Astrocyte of the spinal cord (primary cell): Measurements from ENCODE around the gene ANP32E.
"Not testable (repeated sequence)": the region's sequence is repeated elsewhere in the genome, so short reads cannot be mapped to it uniquely, and the experiment has no call there.

Experiments
- DNase-seq: peaks from one replicate; pipeline ENCODE4 v3.0.0; 2011; ENCODE audit warnings: low read depth, low spot score
- H3K4me3 ChIP-seq: 2 replicates; pipeline ENCODE4 v1.5.1; 2011; ENCODE audit warnings: low read depth, mild to moderate bottlenecking, low read length, moderate library complexity
- CTCF ChIP-seq: IDR thresholded peaks from 2 replicates; pipeline ENCODE4 v1.5.1; 2012; ENCODE audit warnings: low read depth, mild to moderate bottlenecking, low read length, inconsistent platforms
- in situ Hi-C: cut with HindIII; loops from 2 replicates; pipeline ENCODE4 v1.10.0; 2017; ENCODE audit warnings: low sequenced_read_pairs

ANP32E gene

GRCh38 chr1:150194381-150195031, 41.4 kb downstream of the ANP32E start:
- in situ Hi-C loops: no loop called here
- no peak overlapping the region for H3K4me3 ChIP-seq
- DNase-seq: peak; percentile 58
- no peak for TF ChIP-seq CTCF

- in situ Hi-C loops: no loop called here
- TF ChIP-seq CTCF: no peak
- peak; percentile 71 for DNase-seq
These were observed 43.9 kb downstream of the ANP32E start for GRCh38 chr1:150192012-150192411.

GRCh38 chr1:150187560-150187931, 48.4 kb downstream of the ANP32E start:
- DNase-seq: no peak
- in situ Hi-C loops: no loop called here
- no peak for TF ChIP-seq CTCF
- H3K4me3 ChIP-seq: no peak overlapping the region

More at GRCh38 chr1:150192012-150192411, 43.9 kb downstream of the ANP32E start:
- H3K4me3 ChIP-seq: no peak overlapping the region

- peak; percentile 69 for DNase-seq
- no peak overlapping the region for H3K4me3 ChIP-seq
- in situ Hi-C loops: no loop called here
- peak; percentile 22 for TF ChIP-seq CTCF
These were observed 48.9 kb downstream of the ANP32E start for GRCh38 chr1:150186789-150187559.

GRCh38 chr1:150186438-150186788, 49.5 kb downstream of the ANP32E start:
- in situ Hi-C loops, H3K4me3 ChIP-seq: not testable (repeated sequence)

GRCh38 chr1:150185481-150185880, 50.4 kb downstream of the ANP32E start:
- no peak overlapping the region for H3K4me3 ChIP-seq
- in situ Hi-C loops: no loop called here
- TF ChIP-seq CTCF: no peak
- DNase-seq: no peak

More at GRCh38 chr1:150186438-150186788, 49.5 kb downstream of the ANP32E start:
- not testable (repeated sequence) for DNase-seq

GRCh38 chr1:150183061-150183460, 52.9 kb downstream of the ANP32E start:
- no peak for DNase-seq
- in situ Hi-C loops: no loop called here
- no peak overlapping the region for H3K4me3 ChIP-seq
- TF ChIP-seq CTCF: no peak
